Astrocyte (in vitro differentiated cells and primary cell): ENCODE results near the gene ACVR1. TPM values are rescaled to one million over a fixed set of nuclear protein-coding genes. Genes with fewer than 3 reads are reported as not detected.
A peak's percentile ranks its signal among the peaks of the same experiment; 100 is the strongest.

Source experiments
- DNase-seq: peaks from one replicate; pipeline ENCODE4 v3.0.0-alpha.2; 2010; ENCODE audit warnings: low read depth
- FAIRE-seq: peaks from 2 replicates; lab custom pipeline; 2011; peaks lifted over from hg19 to GRCh38; lab: Jason Lieb, UNC
- H2AFZ ChIP-seq: 2 replicates; pipeline ENCODE4 v1.6.0; 2012; ENCODE audit warnings: low read depth, low read length, inconsistent platforms
- H3K27ac ChIP-seq: 2 replicates; pipeline ENCODE4 v1.5.1; 2011; ENCODE audit warnings: low read depth, low read length, inconsistent platforms
- H3K27me3 ChIP-seq: 2 replicates; pipeline ENCODE4 v1.6.0; 2011; ENCODE audit warnings: low read length, inconsistent platforms; ENCODE audit not compliant: insufficient read depth
- H3K36me3 ChIP-seq: 2 replicates; pipeline ENCODE4 v1.5.1; 2011; ENCODE audit warnings: low read length, inconsistent platforms; ENCODE audit not compliant: insufficient read depth
- H3K4me1 ChIP-seq: 2 replicates; pipeline ENCODE4 v1.5.1; 2011; ENCODE audit warnings: low read length, inconsistent platforms; ENCODE audit not compliant: insufficient read depth
- H3K4me2 ChIP-seq: 2 replicates; pipeline ENCODE4 v1.6.0; 2012; ENCODE audit warnings: low read length, inconsistent platforms
- H3K4me3 ChIP-seq: 2 replicates; pipeline ENCODE4 v1.5.1; 2011; ENCODE audit warnings: low read depth, mild to moderate bottlenecking, low read length, inconsistent platforms; ENCODE audit not compliant: insufficient read depth
- H3K79me2 ChIP-seq: 2 replicates; pipeline ENCODE4 v1.6.0; 2012; ENCODE audit warnings: mild to moderate bottlenecking, low read length, inconsistent platforms; ENCODE audit not compliant: insufficient read depth
- H3K9ac ChIP-seq: 2 replicates; pipeline ENCODE4 v1.6.0; 2012; ENCODE audit warnings: mild to moderate bottlenecking, low read length, inconsistent platforms
- H3K9me3 ChIP-seq: 2 replicates; pipeline ENCODE4 v1.5.1; 2012; ENCODE audit warnings: low read depth, mild to moderate bottlenecking, low read length, inconsistent platforms; ENCODE audit not compliant: insufficient read depth
- H4K20me1 ChIP-seq: 2 replicates; pipeline ENCODE4 v1.6.0; 2012; ENCODE audit warnings: low read length, inconsistent platforms; ENCODE audit not compliant: insufficient read depth
- H3K27ac Mint-ChIP-seq: one replicate; pipeline ENCODE4 v1.8.0; 2021; ENCODE audit warnings: mild to moderate bottlenecking, mixed read lengths; ENCODE audit not compliant: unreplicated experiment
- H3K27me3 Mint-ChIP-seq: one replicate; pipeline ENCODE4 v1.8.0; 2021; ENCODE audit warnings: low read depth, mixed read lengths; ENCODE audit not compliant: unreplicated experiment
- H3K36me3 Mint-ChIP-seq: one replicate; pipeline ENCODE4 v1.8.0; 2021; ENCODE audit warnings: low read depth, mixed read lengths; ENCODE audit not compliant: unreplicated experiment
- H3K4me1 Mint-ChIP-seq: one replicate; pipeline ENCODE4 v1.8.0; 2021; ENCODE audit warnings: low read depth, mixed read lengths; ENCODE audit not compliant: unreplicated experiment
- H3K4me3 Mint-ChIP-seq: one replicate; pipeline ENCODE4 v1.8.0; 2021; ENCODE audit warnings: mild to moderate bottlenecking, moderate library complexity, mixed read lengths; ENCODE audit not compliant: unreplicated experiment
- H3K9me3 Mint-ChIP-seq: one replicate; pipeline ENCODE4 v1.8.0; 2021; ENCODE audit warnings: mild to moderate bottlenecking, mixed read lengths; ENCODE audit not compliant: unreplicated experiment
- EZH2 ChIP-seq: IDR thresholded peaks from 2 replicates; pipeline ENCODE4 v1.6.1; 2012; ENCODE audit warnings: mild to moderate bottlenecking, low read length, inconsistent platforms; ENCODE audit not compliant: insufficient read depth
- total RNA-seq: library from RNA; stranded (reverse); gene quantifications from 2 replicates; pipeline ENCODE4 v1.2.1, GENCODE V29; 2021
- TF ChIP-seq, protein P1 (sequence below): IDR thresholded peaks from 2 replicates; pipeline ENCODE4 v1.5.1; 2011; ENCODE audit warnings: low read depth, mild to moderate bottlenecking, inconsistent platforms, low read length, moderate library complexity; ENCODE audit not compliant: insufficient read depth

ACVR1 gene
- total RNA-seq, 1 donor from 2014 or later, result 45.9 TPM

DNA sequence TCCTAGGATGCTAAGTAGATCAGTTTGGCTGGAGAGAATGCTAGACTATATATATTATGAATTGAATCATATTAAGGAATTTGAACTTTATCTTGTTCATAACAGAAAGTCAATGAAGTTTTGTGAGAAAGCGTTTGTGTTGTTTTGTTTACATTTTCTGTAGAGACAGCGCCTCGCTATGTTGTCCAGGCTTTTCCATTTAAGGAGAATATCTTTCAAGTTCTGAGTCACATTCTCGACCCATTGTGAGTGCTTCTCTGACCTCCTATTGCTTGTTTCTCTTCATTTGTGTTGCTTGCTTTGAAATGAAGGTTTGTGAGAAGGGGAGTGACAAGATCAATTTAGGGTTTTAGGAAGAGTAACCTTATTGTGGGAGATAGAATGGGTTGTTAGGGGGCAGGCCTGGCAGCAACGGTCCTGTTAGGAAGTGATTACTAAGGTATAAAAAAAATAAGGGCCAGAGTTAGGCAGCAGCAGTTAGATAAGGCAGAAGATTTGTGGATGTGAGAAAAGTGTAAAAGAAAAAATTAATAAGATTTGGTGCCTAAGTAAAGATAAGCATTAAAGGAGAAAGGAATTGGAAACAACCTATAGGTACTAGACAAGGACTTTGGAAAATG, 47.6 kb upstream of the ACVR1 start:
- Mint-ChIP-seq H3K36me3 (no peaks in the 10 kb centered on the region), H3K27ac (no peak overlapping the region), H3K9me3 (no peaks in the 10 kb centered on the region), H3K4me3 (no peak overlapping the region), H3K4me1 (peaks cover 4% of the 10 kb centered on the region), H3K27me3 (peaks cover under 1% of the 10 kb centered on the region)
- H3K4me1 ChIP-seq, result no peaks in the 10 kb centered on the region
- H4K20me1 ChIP-seq, result no peaks in the 10 kb centered on the region
- H3K9me3 ChIP-seq, result no peaks in the 10 kb centered on the region
- peaks cover 1% of the 10 kb centered on the region for H3K27me3 ChIP-seq
- H3K4me3 ChIP-seq, result no peak overlapping the region
- H3K9ac ChIP-seq, result no peak overlapping the region
- no peaks in the 10 kb centered on the region for H3K36me3 ChIP-seq
- no peak overlapping the region for H3K27ac ChIP-seq
- DNase-seq, result no peak
- no peaks in the 10 kb centered on the region for H3K79me2 ChIP-seq
- no peak overlapping the region for H3K4me2 ChIP-seq
- no peak for FAIRE-seq
- H2AFZ ChIP-seq, result no peak overlapping the region
- TF ChIP-seq EZH2, result no peak
- TF ChIP-seq, protein P1, sequence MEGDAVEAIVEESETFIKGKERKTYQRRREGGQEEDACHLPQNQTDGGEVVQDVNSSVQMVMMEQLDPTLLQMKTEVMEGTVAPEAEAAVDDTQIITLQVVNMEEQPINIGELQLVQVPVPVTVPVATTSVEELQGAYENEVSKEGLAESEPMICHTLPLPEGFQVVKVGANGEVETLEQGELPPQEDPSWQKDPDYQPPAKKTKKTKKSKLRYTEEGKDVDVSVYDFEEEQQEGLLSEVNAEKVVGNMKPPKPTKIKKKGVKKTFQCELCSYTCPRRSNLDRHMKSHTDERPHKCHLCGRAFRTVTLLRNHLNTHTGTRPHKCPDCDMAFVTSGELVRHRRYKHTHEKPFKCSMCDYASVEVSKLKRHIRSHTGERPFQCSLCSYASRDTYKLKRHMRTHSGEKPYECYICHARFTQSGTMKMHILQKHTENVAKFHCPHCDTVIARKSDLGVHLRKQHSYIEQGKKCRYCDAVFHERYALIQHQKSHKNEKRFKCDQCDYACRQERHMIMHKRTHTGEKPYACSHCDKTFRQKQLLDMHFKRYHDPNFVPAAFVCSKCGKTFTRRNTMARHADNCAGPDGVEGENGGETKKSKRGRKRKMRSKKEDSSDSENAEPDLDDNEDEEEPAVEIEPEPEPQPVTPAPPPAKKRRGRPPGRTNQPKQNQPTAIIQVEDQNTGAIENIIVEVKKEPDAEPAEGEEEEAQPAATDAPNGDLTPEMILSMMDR, result no peak

- Histone ChIP-seq H3K27ac (no peak overlapping the region), H3K4me3 (no peak overlapping the region), H2AFZ (no peak overlapping the region), H3K9ac (no peak overlapping the region), H3K9me3 (no peaks in the 10 kb centered on the region), H3K4me1 (no peaks in the 10 kb centered on the region), H4K20me1 (no peaks in the 10 kb centered on the region), H3K36me3 (no peaks in the 10 kb centered on the region), H3K27me3 (peaks cover 6% of the 10 kb centered on the region), H3K79me2 (no peaks in the 10 kb centered on the region), H3K4me2 (no peak overlapping the region)
- no peak for DNase-seq
- Mint-ChIP-seq H3K4me3 (no peak overlapping the region), H3K27me3 (peaks cover 7% of the 10 kb centered on the region), H3K27ac (no peak overlapping the region), H3K9me3 (no peaks in the 10 kb centered on the region), H3K36me3 (peaks cover 2% of the 10 kb centered on the region), H3K4me1 (peaks cover 4% of the 10 kb centered on the region)
- peak; percentile 50 for FAIRE-seq
- TF ChIP-seq EZH2, result no peak
- TF ChIP-seq, protein P1, result no peak
Observed at GRCh38 chr2:157922815-157923214, 46.7 kb upstream of the ACVR1 start.

DNA sequence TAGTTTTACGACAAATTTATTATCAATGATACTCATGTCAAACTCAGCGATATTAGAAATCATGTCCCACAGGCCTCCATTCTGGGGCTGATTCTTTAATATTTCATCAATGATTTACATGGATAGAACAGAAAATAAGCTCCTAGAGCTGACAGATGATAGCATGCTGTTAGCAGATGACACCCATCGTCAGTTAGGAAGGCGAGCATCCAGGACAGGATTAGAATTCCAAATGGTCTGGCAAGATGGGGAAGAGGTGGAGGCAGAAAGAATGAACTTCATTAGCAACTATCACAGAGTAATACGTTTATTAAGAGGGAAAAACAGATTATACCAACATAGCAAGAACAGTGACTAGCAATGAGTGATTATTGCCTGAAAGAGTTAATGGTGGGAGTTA, 46.2 kb upstream of the ACVR1 start:
- Histone ChIP-seq H3K79me2 (no peaks in the 10 kb centered on the region), H3K27ac (no peak overlapping the region), H4K20me1 (no peaks in the 10 kb centered on the region), H2AFZ (no peak overlapping the region), H3K9ac (no peak overlapping the region), H3K9me3 (no peaks in the 10 kb centered on the region), H3K4me2 (no peak overlapping the region), H3K36me3 (no peaks in the 10 kb centered on the region), H3K4me1 (no peaks in the 10 kb centered on the region), H3K27me3 (peaks cover 6% of the 10 kb centered on the region), H3K4me3 (no peak overlapping the region)
- no peak for DNase-seq
- FAIRE-seq, result peak; percentile 62
- H3K4me3 Mint-ChIP-seq, result no peak overlapping the region
- peaks cover 2% of the 10 kb centered on the region for H3K36me3 Mint-ChIP-seq
- H3K9me3 Mint-ChIP-seq, result peaks cover 2% of the 10 kb centered on the region
- TF ChIP-seq EZH2, result no peak
- TF ChIP-seq, protein P1, result no peak
- no peak overlapping the region for H3K27ac Mint-ChIP-seq
- H3K27me3 Mint-ChIP-seq, result peaks cover 7% of the 10 kb centered on the region
- H3K4me1 Mint-ChIP-seq, result peaks cover 4% of the 10 kb centered on the region
